GM12878 (cell line): ENCODE results near the gene ANGEL2. TPM values are rescaled to one million over a fixed set of nuclear protein-coding genes. Genes with fewer than 3 reads are reported as not detected.
"Not testable (repeated sequence)": the region's sequence is repeated elsewhere in the genome, so short reads cannot be mapped to it uniquely, and the experiment has no call there.

Experiments
- ATAC-seq: fragments of 200-7000 bp; cut with Tn5 transposase; 3 replicates; pipeline ENCODE4 v1.9.1; 2020; ENCODE audit warnings: mild to moderate bottlenecking, moderate library complexity
- BruUV-seq: library from RNA; stranded (reverse); fragments of 400-500 nt; replicated peaks from 2 replicates; lab custom pipeline; 2021; lab: Mats Ljungman, UMichigan
- CTCF ChIA-PET: fragments of 300-600 bp; sonication (Branson Sonifier 250); formaldehyde crosslinking; extraction: SDS; loops from one replicate; lab custom pipeline; 2021; ENCODE audit warnings: inconsistent platforms; lab: Yijun Ruan, JAX
- POLR2A ChIA-PET: fragments of 350-600 bp; formaldehyde crosslinking; extraction: SDS; loops from one replicate; lab custom pipeline; 2021; ENCODE audit warnings: inconsistent platforms; lab: Charles Lee
- RAD21 ChIA-PET: fragments of 300-600 bp; sonication (Branson Sonifier 250); formaldehyde crosslinking; loops from one replicate; lab custom pipeline; 2023; ENCODE audit warnings: antibody characterized with exemption; ENCODE audit not compliant: unreplicated experiment; lab: Charles Lee
- SMC1A ChIA-PET: fragments of 300-600 bp; sonication (Branson Sonifier 250); formaldehyde crosslinking; loops from one replicate; lab custom pipeline; 2023; ENCODE audit not compliant: unreplicated experiment, uncharacterized antibody; lab: Charles Lee
- DNase-seq: peaks from one replicate; pipeline ENCODE4 v3.0.0-alpha.2; 2011; ENCODE audit warnings: low read depth, low spot score
- FAIRE-seq: peaks from 3 replicates; lab custom pipeline; 2011; peaks lifted over from hg19 to GRCh38; lab: Jason Lieb, UNC
- H2AFZ ChIP-seq: 2 replicates; pipeline ENCODE4 v1.6.0; 2011; ENCODE audit warnings: low read depth, low read length, control low read depth; ENCODE audit not compliant: control insufficient read depth
- H3K27ac ChIP-seq: 2 replicates; pipeline ENCODE4 v1.5.1; 2011; ENCODE audit warnings: control low read depth; ENCODE audit not compliant: control insufficient read depth, insufficient read depth
- H3K27me3 ChIP-seq, 2 experiments: replicated peaks in 1 of 2; 2 replicates each; pipeline versions ENCODE4 v1.6.0 to v1.6.1; 2011; ENCODE audit warnings: low read length in 1 of 2; ENCODE audit not compliant: control insufficient read depth in 2 of 2, insufficient read depth in 2 of 2
- H3K36me3 ChIP-seq, 2 experiments: 2 replicates each; pipeline ENCODE4 v1.5.1; 2011; ENCODE audit warnings: low read length in 1 of 2; ENCODE audit not compliant: control insufficient read depth in 2 of 2, insufficient read depth in 2 of 2
- H3K4me1 ChIP-seq: 2 replicates; pipeline ENCODE4 v1.6.1; 2011; ENCODE audit warnings: mild to moderate bottlenecking, low read length, moderate library complexity, mixed read lengths; ENCODE audit not compliant: control insufficient read depth, insufficient read depth
- H3K4me2 ChIP-seq: 2 replicates; pipeline ENCODE4 v1.6.0; 2011; ENCODE audit warnings: control low read depth; ENCODE audit not compliant: control insufficient read depth, insufficient read depth
- H3K4me3 ChIP-seq: fragments of 200-600 bp; sonication (generic); 2 replicates; pipeline ENCODE4 v1.5.1; 2016
- H3K79me2 ChIP-seq: 2 replicates; pipeline ENCODE4 v1.6.0; 2011; ENCODE audit warnings: low read length; ENCODE audit not compliant: control insufficient read depth, insufficient read depth
- H3K9ac ChIP-seq: 2 replicates; pipeline ENCODE4 v1.8.0; 2011; ENCODE audit warnings: low read length, control low read depth, mixed read lengths; ENCODE audit not compliant: control insufficient read depth, insufficient read depth
- H3K9me3 ChIP-seq: replicated peaks from 3 replicates; pipeline ENCODE4 v1.5.1; 2011; ENCODE audit warnings: mild to moderate bottlenecking, low read length; ENCODE audit not compliant: control insufficient read depth, insufficient read depth
- H4K20me1 ChIP-seq: 2 replicates; pipeline ENCODE4 v1.6.0; 2011; ENCODE audit not compliant: control insufficient read depth, insufficient read depth
- CBX3 ChIP-seq: fragments of 200-600 bp; sonication (generic); IDR thresholded peaks from 2 replicates; pipeline ENCODE4 v1.6.1; 2016; ENCODE audit warnings: low read depth, borderline replicate concordance
- IKZF2 ChIP-seq, 2 experiments: fragments of 450-650 bp; IDR thresholded peaks; 2 replicates each; pipeline ENCODE4 v1.6.1; 2017; ENCODE audit warnings: mild to moderate bottlenecking in 2 of 2, moderate library complexity in 2 of 2
- MEF2B ChIP-seq: fragments of 450-650 bp; IDR thresholded peaks from 2 replicates; pipeline ENCODE4 v1.6.1; 2018; ENCODE audit warnings: mild to moderate bottlenecking, moderate library complexity; ENCODE audit not compliant: partially characterized antibody, poor library complexity, severe bottlenecking
- WGBS: methylation state at CpG from one replicate; pipeline ENCODE4 v1.1.6; 2016; ENCODE audit warnings: low lambda C conversion rate; ENCODE audit not compliant: insufficient replicate concordance, insufficient coverage; ENCODE audit errors: missing lambda C conversion rate; 5-methylcytosine and 5-hydroxymethylcytosine counted together
- in situ Hi-C: fragments of 300-500 bp; cut with MboI; formaldehyde crosslinking; loops from 9 replicates; pipeline ENCODE4 v1.14.3; 2018; ENCODE audit warnings: mixed read lengths
- intact Hi-C: fragments of 100-400 bp; cut with micrococcal nuclease; formaldehyde crosslinking; loops from one replicate; pipeline ENCODE4 v1.14.2; 2022; ENCODE audit not compliant: unreplicated experiment
- polyA plus RNA-seq, 11 experiments: library from polyadenylated mRNA; depleted of rRNA in 4 of 11; unstranded in 6 of 11; stranded (reverse) in 5 of 11; fragments of >200 nt; fragmentation: Nextera tagmentation in 4 of 11; fragmentation: Illumina TruSeq in 1 of 11; extraction: Ambion mirVana in 4 of 11; extraction: Trizol in 1 of 11; gene quantifications; 1 replicate in 1 of 11; 2 replicates in 10 of 11; pipeline versions ENCODE4 v1.2.1 to v1.2.3, GENCODE V29; 2011 to 2016; ENCODE audit warnings: inconsistent platforms in 2 of 11, missing spikeins in 2 of 11, low read depth in 1 of 11
- total RNA-seq, 4 experiments: library from RNA; depleted of rRNA in 3 of 4; stranded (reverse); fragments of >200 nt in 3 of 4; fragmentation: Illumina TruSeq in 1 of 4; extraction: Trizol in 1 of 4; gene quantifications; 2 replicates each; pipeline versions ENCODE4 v1.2.1 to v1.2.3, GENCODE V29; 2013 to 2021

The ANGEL2 gene
- total and polyA plus RNA-seq, 10 of the 15 experiments (the other 5 are each of a cell fraction or from before 2014, with no cell fraction given): 6.3 to 53.9 (median 30.7) TPM

GRCh38 chr1:213049232-213049631 lies 33.6 kb upstream of the ANGEL2 start:
- RAD21 ChIA-PET: no interaction called here
- H3K79me2 ChIP-seq: peaks cover 11% of the 10 kb centered on the region
- H3K9me3 ChIP-seq: no peaks in the 10 kb centered on the region; the same call in 2 of the 3 replicates
- H3K9ac ChIP-seq: no peak overlapping the region
- no peak overlapping the region for H3K4me3 ChIP-seq
- FAIRE-seq (no peak), ATAC-seq (no peak), DNase-seq (no peak)
- POLR2A ChIA-PET: no interaction called here
- H4K20me1 ChIP-seq: no peaks in the 10 kb centered on the region
- in situ Hi-C loops: no loop called here
- peaks cover 6% of the 10 kb centered on the region; the same call in 1 of the 2 replicates for H3K4me1 ChIP-seq
- BruUV-seq: no TSS peak
- no peak overlapping the region for H3K27ac ChIP-seq
- intact Hi-C loops: no loop called here
- SMC1A ChIA-PET: no interaction called here
- no peak overlapping the region for H2AFZ ChIP-seq
- WGBS: 100% methylated on average over 1 of the region's 1 CpG
- no peaks in the 10 kb centered on the region for H3K36me3 ChIP-seq
- CTCF ChIA-PET: no interaction called here
- H3K4me2 ChIP-seq: no peak overlapping the region
- TF ChIP-seq CBX3: no peak
- TF ChIP-seq MEF2B: no peak
- TF ChIP-seq IKZF2 (IDR thresholded peaks at IDR 0.05): no peak
- no peaks in the 10 kb centered on the region for H3K27me3 ChIP-seq

GRCh38 chr1:213045321-213046226 lies 29.9 kb upstream of the ANGEL2 start:
- H3K9me3 ChIP-seq, H3K79me2 ChIP-seq, H3K4me1 ChIP-seq, BruUV-seq, FAIRE-seq, RAD21 ChIA-PET, H3K27ac ChIP-seq, in situ Hi-C loops, DNase-seq, H3K4me3 ChIP-seq, intact Hi-C loops, CTCF ChIA-PET, H2AFZ ChIP-seq, H4K20me1 ChIP-seq, H3K36me3 ChIP-seq, H3K4me2 ChIP-seq, POLR2A ChIA-PET, H3K27me3 ChIP-seq, H3K9ac ChIP-seq, ATAC-seq: not testable (repeated sequence)
- 82% methylated on average over 13 of the region's 13 CpGs for WGBS
- SMC1A ChIA-PET: interaction anchor here (1.5 kb wide), 1 partner anchor 28 kb away, joined by 3 read pairs; no protein-coding TSS in a partner anchor
